Stimulated activated memory B cell treated with anti-CD40 and anti-IgM and Interleukin-4, amounts not matched to agents 10 μg/mL and 1 μg/mL and 100 μg/mL, for 72 hours (primary cell): ENCODE measurements around the gene KRTAP4-5.
"Not testable (repeated sequence)": the region's sequence is repeated elsewhere in the genome, so short reads cannot be mapped to it uniquely, and the experiment has no call there.

Experiments
- ATAC-seq: fragments of 150-1000 bp; cut with Tn5 transposase; 2 replicates; pipeline ENCODE4 v1.10.0; 2021
- H3K27ac Mint-ChIP-seq: one replicate; pipeline ENCODE4 v1.8.0; 2022; ENCODE audit warnings: mild to moderate bottlenecking, mixed read lengths
- H3K27me3 Mint-ChIP-seq: one replicate; pipeline ENCODE4 v1.8.0; 2022; ENCODE audit warnings: mixed read lengths
- H3K36me3 Mint-ChIP-seq: one replicate; pipeline ENCODE4 v1.8.0; 2022; ENCODE audit warnings: mixed read lengths
- H3K4me1 Mint-ChIP-seq: one replicate; pipeline ENCODE4 v1.8.0; 2022; ENCODE audit warnings: mixed read lengths
- H3K4me3 Mint-ChIP-seq: one replicate; pipeline ENCODE4 v1.8.0; 2022; ENCODE audit warnings: mild to moderate bottlenecking, moderate library complexity, mixed read lengths
- H3K9me3 Mint-ChIP-seq: one replicate; pipeline ENCODE4 v1.8.0; 2022; ENCODE audit warnings: mixed read lengths

The KRTAP4-5 gene

GRCh38 chr17:41160648-41161047 lies 11.0 kb upstream of the KRTAP4-5 start, which contains the start of gene KRTAP4-4:
TSS of gene KRTAP4-4 (minus strand) at chr17:41160748. CDS start at chr17:41160691, 57 bp downstream.
- no peak for ATAC-seq
- H3K4me3 Mint-ChIP-seq, result no peak within 1 kb of the TSS
- no peaks in the 10 kb centered on the region for H3K4me1 Mint-ChIP-seq
- H3K27ac Mint-ChIP-seq, result no peak within 1 kb of the TSS
- H3K36me3 Mint-ChIP-seq, result no peaks in the 10 kb centered on the region
- H3K27me3 Mint-ChIP-seq, result peaks cover 43% of the 10 kb centered on the region
- no peaks in the 10 kb centered on the region for H3K9me3 Mint-ChIP-seq

- H3K36me3 Mint-ChIP-seq, H3K9me3 Mint-ChIP-seq, H3K27ac Mint-ChIP-seq, H3K4me1 Mint-ChIP-seq, H3K4me3 Mint-ChIP-seq, ATAC-seq: not testable (repeated sequence)
- peaks cover 47% of the 10 kb centered on the region for H3K27me3 Mint-ChIP-seq
Measured at GRCh38 chr17:41160190-41160589, 10.6 kb upstream of the KRTAP4-5 start.

DNA sequence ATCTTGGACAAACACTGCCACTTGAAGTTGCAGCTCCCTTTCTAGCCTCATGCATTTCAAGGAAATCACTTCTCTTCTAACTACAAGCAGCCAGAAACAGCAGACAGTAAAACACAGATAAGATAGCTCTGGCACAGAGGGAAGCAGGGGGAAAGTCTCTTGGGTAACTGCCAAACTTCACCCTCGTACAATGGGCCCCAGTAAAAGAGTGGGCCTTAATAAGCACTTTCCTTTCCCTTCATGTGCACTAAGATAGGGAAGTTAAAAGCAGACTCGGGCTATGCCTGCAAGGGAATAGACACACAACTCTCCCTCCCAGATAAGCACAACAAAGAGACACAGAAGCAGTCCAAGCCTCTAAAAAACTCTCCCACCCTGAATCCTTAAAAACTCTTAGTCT lies 4.2 kb upstream of the KRTAP4-5 start:
- no peaks in the 10 kb centered on the region for H3K36me3 Mint-ChIP-seq
- no peaks in the 10 kb centered on the region for H3K4me1 Mint-ChIP-seq
- no peak overlapping the region for H3K27ac Mint-ChIP-seq
- no peak for ATAC-seq
- peaks cover 52% of the 10 kb centered on the region for H3K27me3 Mint-ChIP-seq
- no peak overlapping the region for H3K4me3 Mint-ChIP-seq
- H3K9me3 Mint-ChIP-seq, result no peaks in the 10 kb centered on the region

GRCh38 chr17:41151525-41151924 lies 1.9 kb upstream of the KRTAP4-5 start:
- peaks cover 28% of the 10 kb centered on the region for H3K27me3 Mint-ChIP-seq
- no peaks in the 10 kb centered on the region for H3K36me3 Mint-ChIP-seq
- peaks cover 3% of the 10 kb centered on the region for H3K9me3 Mint-ChIP-seq
- H3K4me1 Mint-ChIP-seq, result no peaks in the 10 kb centered on the region
- no peak overlapping the region for H3K27ac Mint-ChIP-seq
- no peak for ATAC-seq
- no peak overlapping the region for H3K4me3 Mint-ChIP-seq

GRCh38 chr17:41150026-41150425 lies 401 bp upstream of the KRTAP4-5 start:
- H3K4me1 Mint-ChIP-seq, result no peaks in the 10 kb centered on the region
- H3K36me3 Mint-ChIP-seq, result no peaks in the 10 kb centered on the region
- no peak for ATAC-seq
- peaks cover 3% of the 10 kb centered on the region for H3K9me3 Mint-ChIP-seq
- no peak overlapping the region for H3K4me3 Mint-ChIP-seq
- H3K27me3 Mint-ChIP-seq, result peaks cover 16% of the 10 kb centered on the region
- no peak overlapping the region for H3K27ac Mint-ChIP-seq

GRCh38 chr17:41148971-41149651 lies 514 bp downstream of the KRTAP4-5 start:
- H3K27me3 Mint-ChIP-seq, H3K4me1 Mint-ChIP-seq, H3K4me3 Mint-ChIP-seq, H3K9me3 Mint-ChIP-seq, H3K27ac Mint-ChIP-seq, ATAC-seq, H3K36me3 Mint-ChIP-seq: not testable (repeated sequence)

DNA sequence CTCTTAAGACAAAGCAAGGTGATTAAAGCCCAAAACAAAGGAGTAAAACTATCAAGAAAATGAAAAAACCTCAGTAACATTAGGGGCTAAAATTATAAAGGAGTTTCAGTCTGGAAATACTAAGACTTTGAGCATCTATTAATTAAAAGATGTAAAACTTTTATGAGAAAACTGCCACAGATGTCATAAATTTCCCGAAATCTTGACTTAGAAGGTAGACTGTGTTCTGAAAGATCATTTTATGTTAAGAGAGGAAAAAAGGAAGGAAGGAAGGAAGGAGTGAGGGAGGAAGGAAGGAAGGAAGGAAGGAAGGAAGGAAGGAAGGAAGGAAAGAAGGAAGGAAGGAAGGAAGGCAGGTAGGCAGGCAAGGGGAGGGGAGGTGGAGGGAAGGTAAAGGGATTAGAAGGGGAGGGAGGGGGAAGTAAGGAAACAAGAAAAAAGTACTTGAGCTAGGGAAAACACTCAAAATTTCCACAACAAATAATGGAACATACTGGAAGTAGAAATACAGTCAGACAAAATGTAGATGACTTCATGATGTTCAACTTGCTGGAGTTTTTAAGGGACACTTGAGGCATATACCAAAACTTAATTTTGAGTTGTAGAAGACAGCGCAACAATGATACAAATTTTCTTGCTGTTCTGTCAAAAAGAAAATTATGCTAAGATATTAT lies 2.0 kb downstream of the KRTAP4-5 start:
- Mint-ChIP-seq H3K27me3 (peaks cover 2% of the 10 kb centered on the region), H3K27ac (no peak overlapping the region), H3K4me1 (no peaks in the 10 kb centered on the region), H3K9me3 (peaks cover 16% of the 10 kb centered on the region), H3K4me3 (no peak overlapping the region), H3K36me3 (peaks cover 9% of the 10 kb centered on the region)
- ATAC-seq, result no peak

GRCh38 chr17:41145261-41145660 lies 4.4 kb downstream of the KRTAP4-5 start:
- Mint-ChIP-seq H3K4me3 (no peak overlapping the region), H3K27me3 (peaks cover 6% of the 10 kb centered on the region), H3K9me3 (peaks cover 22% of the 10 kb centered on the region), H3K4me1 (no peaks in the 10 kb centered on the region), H3K36me3 (peaks cover 10% of the 10 kb centered on the region), H3K27ac (no peak overlapping the region)
- ATAC-seq, result no peak

DNA sequence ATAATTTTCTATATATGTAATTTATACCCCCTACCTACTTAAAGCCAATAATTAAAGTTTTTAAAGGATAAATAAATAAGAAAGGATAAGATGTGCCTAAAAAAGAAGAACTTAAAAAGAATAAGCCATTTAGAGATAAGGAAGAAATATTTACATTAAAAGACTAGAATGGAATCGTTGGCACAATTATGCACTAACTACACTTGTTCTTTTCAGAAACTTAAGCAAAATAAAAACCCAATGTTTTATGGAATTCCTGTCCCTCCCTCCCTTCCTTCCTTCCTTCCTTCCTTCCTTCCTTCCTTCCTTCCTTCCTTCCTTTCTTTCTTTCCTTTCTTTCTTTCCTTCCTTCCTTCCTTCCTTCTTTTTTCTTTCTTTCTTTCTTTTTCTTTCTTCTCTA lies 4.8 kb downstream of the KRTAP4-5 start:
- Mint-ChIP-seq H3K4me3 (no peak overlapping the region), H3K27me3 (peaks cover 10% of the 10 kb centered on the region), H3K9me3 (peaks cover 23% of the 10 kb centered on the region), H3K36me3 (peaks cover 11% of the 10 kb centered on the region), H3K27ac (no peak overlapping the region), H3K4me1 (no peaks in the 10 kb centered on the region)
- ATAC-seq, result no peak

DNA sequence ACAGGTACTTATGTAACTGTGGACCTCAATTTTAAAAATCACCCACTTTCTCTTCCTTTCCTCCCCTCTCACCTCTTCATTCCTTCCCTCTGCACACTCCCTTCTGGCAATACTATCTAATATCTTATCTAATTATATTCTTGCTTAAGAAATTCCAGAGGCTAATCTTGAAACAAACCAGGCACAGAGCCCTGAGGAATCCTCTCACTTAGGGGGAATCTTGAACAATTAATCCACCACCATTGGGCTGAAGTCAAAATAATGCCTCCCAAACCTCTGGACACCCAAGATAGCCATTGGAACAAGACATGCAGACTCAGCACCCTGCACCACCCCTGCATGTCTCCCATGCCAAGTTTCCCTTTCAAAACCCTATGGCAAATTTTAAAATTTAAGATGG lies 8.3 kb downstream of the KRTAP4-5 start:
- Mint-ChIP-seq H3K36me3 (peaks cover 22% of the 10 kb centered on the region), H3K27me3 (peaks cover 25% of the 10 kb centered on the region), H3K4me3 (no peak overlapping the region), H3K27ac (no peak overlapping the region), H3K4me1 (no peaks in the 10 kb centered on the region), H3K9me3 (peaks cover 32% of the 10 kb centered on the region)
- no peak for ATAC-seq

GRCh38 chr17:41140360-41141131 lies 9.1 kb downstream of the KRTAP4-5 start, which contains the start of gene KRTAP4-6:
TSS of gene KRTAP4-6 (minus strand) at chr17:41140544. CDS start at chr17:41140487, 57 bp downstream.
- no peak within 1 kb of the TSS for H3K4me3 Mint-ChIP-seq
- H3K27me3 Mint-ChIP-seq, result peaks cover 25% of the 10 kb centered on the region
- no peak for ATAC-seq
- peaks cover 22% of the 10 kb centered on the region for H3K36me3 Mint-ChIP-seq
- H3K4me1 Mint-ChIP-seq, result no peaks in the 10 kb centered on the region
- no peak within 1 kb of the TSS for H3K27ac Mint-ChIP-seq
- peaks cover 33% of the 10 kb centered on the region for H3K9me3 Mint-ChIP-seq

DNA sequence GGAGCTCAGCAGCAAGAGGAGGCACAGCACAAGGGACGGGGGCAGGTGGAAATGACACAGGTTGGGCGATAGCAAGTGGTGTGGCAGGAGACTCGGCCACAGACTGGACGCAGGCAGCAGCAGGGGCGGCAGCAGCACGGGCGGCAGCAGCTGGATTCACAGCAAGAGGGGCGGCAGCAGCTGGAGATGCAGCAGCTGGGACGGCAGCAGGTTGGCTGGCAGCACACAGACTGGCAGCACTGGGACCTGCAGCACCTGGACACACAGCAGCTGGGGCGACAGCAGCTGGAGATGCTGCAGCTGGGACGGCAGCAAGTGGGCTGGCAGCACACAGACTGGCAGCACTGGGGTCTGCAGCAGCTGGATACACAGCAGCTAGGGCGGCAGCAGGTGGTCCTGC lies 9.8 kb downstream of the KRTAP4-5 start:
- Mint-ChIP-seq H3K36me3 (peaks cover 22% of the 10 kb centered on the region), H3K27me3 (peaks cover 25% of the 10 kb centered on the region), H3K9me3 (peaks cover 33% of the 10 kb centered on the region)
- H3K27ac Mint-ChIP-seq, H3K4me3 Mint-ChIP-seq, ATAC-seq, H3K4me1 Mint-ChIP-seq: not testable (repeated sequence)

DNA sequence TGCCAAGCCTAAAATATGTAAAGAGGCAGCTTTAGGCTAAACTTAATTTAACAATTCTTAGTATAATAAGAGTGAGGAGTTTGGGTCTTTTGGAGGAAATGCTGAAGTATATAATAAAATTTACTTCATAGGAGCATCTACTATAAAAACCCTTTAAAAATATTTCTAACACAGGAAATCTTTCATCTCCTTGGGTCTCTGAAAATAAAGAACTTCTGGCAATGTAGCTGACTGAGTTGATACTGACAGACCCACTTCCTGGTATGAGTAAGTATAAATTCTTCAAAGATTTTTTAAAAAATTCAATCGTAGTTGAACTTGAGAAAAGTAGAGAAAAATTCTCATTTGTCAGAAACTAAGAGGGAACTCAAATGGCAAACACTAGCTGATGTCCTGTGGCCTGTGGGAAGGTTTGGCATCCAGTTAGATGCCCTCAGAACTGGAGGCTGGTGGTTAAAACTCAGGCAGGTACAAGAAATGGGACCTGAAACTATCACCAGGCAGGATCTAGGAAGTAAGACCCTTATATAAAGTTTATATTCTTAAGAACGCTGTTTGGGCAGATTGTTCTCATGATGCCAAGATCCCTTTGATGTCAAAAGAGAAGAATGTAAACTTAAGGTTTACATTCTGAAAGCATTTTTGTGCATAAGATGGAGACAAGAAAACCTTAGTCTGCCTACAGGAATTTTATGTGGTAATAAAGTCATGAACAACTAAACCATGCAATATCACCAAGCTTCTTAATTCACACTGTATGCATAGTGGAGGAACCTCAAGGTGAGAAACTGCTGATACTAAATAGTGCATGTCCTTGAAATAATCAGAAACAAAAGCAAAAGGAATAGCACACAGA lies 15.5 kb downstream of the KRTAP4-5 start:
- no peak overlapping the region for H3K27ac Mint-ChIP-seq
- H3K4me3 Mint-ChIP-seq, result no peak overlapping the region
- no peak for ATAC-seq
- H3K9me3 Mint-ChIP-seq, result peaks cover 10% of the 10 kb centered on the region
- H3K4me1 Mint-ChIP-seq, result peaks cover 9% of the 10 kb centered on the region
- peaks cover 6% of the 10 kb centered on the region for H3K36me3 Mint-ChIP-seq
- H3K27me3 Mint-ChIP-seq, result peaks cover 8% of the 10 kb centered on the region

DNA sequence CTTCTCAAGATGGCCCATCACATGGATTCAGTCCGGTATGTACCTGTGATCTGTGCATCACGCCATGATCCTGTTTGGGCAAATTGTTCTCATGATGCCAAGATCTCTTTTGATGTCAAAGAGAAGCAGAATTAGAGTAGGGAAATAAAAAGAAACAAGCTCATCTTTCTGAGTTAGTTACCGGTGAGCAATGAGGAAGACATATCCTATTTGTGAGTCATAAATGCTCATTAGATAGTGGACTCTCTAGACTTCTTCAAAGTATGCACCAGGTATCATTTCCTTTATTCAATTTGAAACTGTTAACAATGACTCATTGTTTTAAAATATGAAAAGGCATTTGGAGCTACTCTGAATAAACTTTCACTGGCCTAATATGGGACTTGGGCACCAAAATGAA lies 17.6 kb downstream of the KRTAP4-5 start:
- Mint-ChIP-seq H3K27ac (no peak overlapping the region), H3K27me3 (no peaks in the 10 kb centered on the region), H3K4me1 (peaks cover 9% of the 10 kb centered on the region), H3K4me3 (no peak overlapping the region), H3K36me3 (no peaks in the 10 kb centered on the region), H3K9me3 (peaks cover 4% of the 10 kb centered on the region)
- ATAC-seq, result peak; percentile 76

GRCh38 chr17:41127371-41127770 lies 22.3 kb downstream of the KRTAP4-5 start:
- Mint-ChIP-seq H3K4me1 (peaks cover 29% of the 10 kb centered on the region), H3K4me3 (no peak overlapping the region), H3K27me3 (peaks cover 23% of the 10 kb centered on the region), H3K27ac (no peak overlapping the region), H3K9me3 (peaks cover 2% of the 10 kb centered on the region), H3K36me3 (no peaks in the 10 kb centered on the region)
- ATAC-seq, result no peak
